GM23338 (cell line): ENCODE measurements around the gene NUB1. TPM values are rescaled to one million over a fixed set of nuclear protein-coding genes. Genes with fewer than 3 reads are reported as not detected.

Experiments
- ATAC-seq: fragments of 200-7000 bp; cut with Tn5 transposase; 3 replicates; pipeline ENCODE4 v1.9.1; 2020
- DNase-seq: peaks from one replicate; pipeline ENCODE4 v3.0.0-alpha.2; 2015; ENCODE audit warnings: low spot score
- H2AFZ ChIP-seq: fragments of 200-600 bp; sonication (generic); 2 replicates; pipeline ENCODE4 v1.8.0; 2016; ENCODE audit warnings: antibody characterized with exemption, mild to moderate bottlenecking, moderate library complexity
- H3F3A ChIP-seq: fragments of 200-600 bp; sonication (generic); replicated peaks from 2 replicates; pipeline ENCODE4 v1.8.0; 2017; ENCODE audit warnings: antibody characterized with exemption, mixed run types, low read depth
- H3K27ac ChIP-seq: fragments of 200-600 bp; sonication (generic); 2 replicates; pipeline ENCODE4 v1.6.1; 2016; ENCODE audit warnings: low read depth
- H3K27me3 ChIP-seq: fragments of 200-600 bp; sonication (generic); 2 replicates; pipeline ENCODE4 v1.8.0; 2016; ENCODE audit warnings: mild to moderate bottlenecking, mixed run types, moderate library complexity; ENCODE audit not compliant: insufficient read depth
- H3K36me3 ChIP-seq: fragments of 200-600 bp; sonication (generic); 2 replicates; pipeline ENCODE4 v1.8.0; 2016; ENCODE audit warnings: mild to moderate bottlenecking; ENCODE audit not compliant: insufficient read depth
- H3K4me1 ChIP-seq: fragments of 200-600 bp; sonication (generic); 2 replicates; pipeline ENCODE4 v1.8.0; 2016; ENCODE audit warnings: mild to moderate bottlenecking, moderate library complexity; ENCODE audit not compliant: insufficient read depth
- H3K4me2 ChIP-seq: fragments of 200-600 bp; sonication (generic); 2 replicates; pipeline ENCODE4 v1.7.1; 2017; ENCODE audit warnings: mixed run types
- H3K4me3 ChIP-seq: fragments of 200-600 bp; sonication (generic); 2 replicates; pipeline ENCODE4 v1.6.1; 2016; ENCODE audit warnings: mixed run types
- H3K79me2 ChIP-seq: fragments of 200-600 bp; sonication (generic); replicated peaks from 2 replicates; pipeline ENCODE4 v1.8.0; 2017; ENCODE audit warnings: mild to moderate bottlenecking; ENCODE audit not compliant: insufficient read depth
- H3K9me2 ChIP-seq: fragments of 200-600 bp; sonication (generic); 2 replicates; pipeline ENCODE4 v1.8.0; 2017; ENCODE audit not compliant: insufficient read depth
- H4K20me1 ChIP-seq: fragments of 200-600 bp; sonication (generic); replicated peaks from 2 replicates; pipeline ENCODE4 v1.8.0; 2017; ENCODE audit warnings: mild to moderate bottlenecking; ENCODE audit not compliant: insufficient read depth
- H3K27ac Mint-ChIP-seq: 2 replicates; pipeline ENCODE4 v1.8.0; 2020; ENCODE audit warnings: inconsistent platforms, mild to moderate bottlenecking, moderate library complexity, mixed read lengths
- H3K27me3 Mint-ChIP-seq: 3 replicates; pipeline ENCODE4 v1.8.0; 2022; ENCODE audit warnings: low read depth, mild to moderate bottlenecking, moderate library complexity, mixed read lengths, inconsistent platforms; ENCODE audit not compliant: insufficient read depth, poor library complexity
- H3K36me3 Mint-ChIP-seq: 3 replicates; pipeline ENCODE4 v1.8.0; 2021; ENCODE audit warnings: low read depth, mild to moderate bottlenecking, inconsistent platforms, moderate library complexity, mixed read lengths
- H3K4me1 Mint-ChIP-seq: 3 replicates; pipeline ENCODE4 v1.8.0; 2020; ENCODE audit warnings: mild to moderate bottlenecking, inconsistent platforms, mixed read lengths
- H3K4me3 Mint-ChIP-seq: 3 replicates; pipeline ENCODE4 v1.8.0; 2021; ENCODE audit warnings: moderate library complexity, mild to moderate bottlenecking, inconsistent platforms, mixed read lengths
- H3K9me3 Mint-ChIP-seq: 3 replicates; pipeline ENCODE4 v1.8.0; 2020; ENCODE audit warnings: moderate library complexity, mild to moderate bottlenecking, inconsistent platforms, mixed read lengths
- CREB1 ChIP-seq: fragments of 250-450 bp; sonication (Bioruptor Pico); IDR thresholded peaks from 2 replicates; pipeline ENCODE4 v1.5.0; 2020; ENCODE audit warnings: low read depth, mild to moderate bottlenecking, moderate library complexity
- POLR2AphosphoS5 ChIP-seq: IDR thresholded peaks from 2 replicates; pipeline ENCODE4 v1.6.1; 2016; ENCODE audit warnings: antibody characterized with exemption, low read depth
- STAT1 ChIP-seq: IDR thresholded peaks from one replicate; pipeline ENCODE4 v1.6.1; 2016; ENCODE audit warnings: antibody characterized with exemption; ENCODE audit not compliant: unreplicated experiment
- polyA plus RNA-seq: library from polyadenylated mRNA; unstranded; fragments of >200 nt; fragmentation: Nextera tagmentation; extraction: Ambion mirVana; gene quantifications from 2 replicates; pipeline ENCODE4 v1.2.1, GENCODE V29; 2016
- total RNA-seq: library from RNA; depleted of rRNA; stranded (reverse); fragments of >200 nt; shearing (Covaris generic); gene quantifications from 2 replicates; pipeline ENCODE4 v1.2.3, GENCODE V29; 2014
- TF ChIP-seq, protein P1 (sequence below): fragments of 250-450 bp; sonication (Bioruptor Pico); IDR thresholded peaks from 2 replicates; pipeline ENCODE4 v1.5.0; 2020; ENCODE audit warnings: mild to moderate bottlenecking, moderate library complexity
- TF ChIP-seq, protein P2 (sequence below), 2 experiments: fragments of 200-600 bp in 1 of 2; sonication (generic) in 1 of 2; conservative IDR thresholded peaks; 2 replicates each; pipeline versions ENCODE4 v1.5.1 to v1.6.1; 2016 to 2017; ENCODE audit warnings: antibody characterized with exemption in 2 of 2, low read depth in 2 of 2, mild to moderate bottlenecking in 2 of 2, moderate library complexity in 1 of 2

The NUB1 gene
- total and polyA plus RNA-seq, 2 experiments from 2014 or later: 31.8 to 42.3 TPM

DNA sequence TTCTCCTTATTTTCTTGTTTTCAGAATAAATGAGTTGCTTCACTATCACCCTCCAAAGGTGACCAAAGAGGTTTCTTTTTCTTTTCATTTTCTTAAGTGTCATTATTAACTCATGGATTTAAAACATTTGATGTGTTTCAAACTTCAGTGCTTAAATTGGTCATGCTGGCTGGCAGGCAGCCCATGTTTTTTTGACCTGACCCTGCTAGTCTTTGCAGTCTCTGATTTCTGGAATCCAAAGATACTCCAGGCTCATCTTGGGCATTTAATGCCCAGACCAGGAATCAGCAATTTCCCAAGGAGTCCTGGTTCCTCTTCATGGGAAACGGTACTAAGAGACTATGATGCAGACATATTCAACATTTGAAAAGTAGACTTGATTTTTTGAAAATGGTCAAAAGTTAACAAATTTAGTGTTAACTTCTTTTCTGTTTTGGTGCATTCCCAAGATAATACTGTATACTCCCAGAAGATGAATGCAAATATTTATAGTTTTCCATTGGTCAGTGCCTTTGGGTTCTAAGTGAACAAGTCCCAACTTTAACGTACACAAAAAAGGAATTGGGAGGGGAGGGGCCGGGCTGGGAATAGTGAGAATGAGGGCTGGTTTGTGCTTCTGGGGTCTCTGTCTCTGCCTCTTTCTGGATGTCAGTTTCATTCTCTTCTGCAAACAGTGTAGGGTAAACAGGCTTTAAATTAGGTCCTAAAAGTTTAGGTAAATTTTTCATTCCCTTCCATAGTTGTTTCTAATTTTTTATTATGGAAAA, 19.8 kb downstream of the NUB1 start:
- no peaks in the 10 kb centered on the region for H3F3A ChIP-seq
- TF ChIP-seq, protein P1, sequence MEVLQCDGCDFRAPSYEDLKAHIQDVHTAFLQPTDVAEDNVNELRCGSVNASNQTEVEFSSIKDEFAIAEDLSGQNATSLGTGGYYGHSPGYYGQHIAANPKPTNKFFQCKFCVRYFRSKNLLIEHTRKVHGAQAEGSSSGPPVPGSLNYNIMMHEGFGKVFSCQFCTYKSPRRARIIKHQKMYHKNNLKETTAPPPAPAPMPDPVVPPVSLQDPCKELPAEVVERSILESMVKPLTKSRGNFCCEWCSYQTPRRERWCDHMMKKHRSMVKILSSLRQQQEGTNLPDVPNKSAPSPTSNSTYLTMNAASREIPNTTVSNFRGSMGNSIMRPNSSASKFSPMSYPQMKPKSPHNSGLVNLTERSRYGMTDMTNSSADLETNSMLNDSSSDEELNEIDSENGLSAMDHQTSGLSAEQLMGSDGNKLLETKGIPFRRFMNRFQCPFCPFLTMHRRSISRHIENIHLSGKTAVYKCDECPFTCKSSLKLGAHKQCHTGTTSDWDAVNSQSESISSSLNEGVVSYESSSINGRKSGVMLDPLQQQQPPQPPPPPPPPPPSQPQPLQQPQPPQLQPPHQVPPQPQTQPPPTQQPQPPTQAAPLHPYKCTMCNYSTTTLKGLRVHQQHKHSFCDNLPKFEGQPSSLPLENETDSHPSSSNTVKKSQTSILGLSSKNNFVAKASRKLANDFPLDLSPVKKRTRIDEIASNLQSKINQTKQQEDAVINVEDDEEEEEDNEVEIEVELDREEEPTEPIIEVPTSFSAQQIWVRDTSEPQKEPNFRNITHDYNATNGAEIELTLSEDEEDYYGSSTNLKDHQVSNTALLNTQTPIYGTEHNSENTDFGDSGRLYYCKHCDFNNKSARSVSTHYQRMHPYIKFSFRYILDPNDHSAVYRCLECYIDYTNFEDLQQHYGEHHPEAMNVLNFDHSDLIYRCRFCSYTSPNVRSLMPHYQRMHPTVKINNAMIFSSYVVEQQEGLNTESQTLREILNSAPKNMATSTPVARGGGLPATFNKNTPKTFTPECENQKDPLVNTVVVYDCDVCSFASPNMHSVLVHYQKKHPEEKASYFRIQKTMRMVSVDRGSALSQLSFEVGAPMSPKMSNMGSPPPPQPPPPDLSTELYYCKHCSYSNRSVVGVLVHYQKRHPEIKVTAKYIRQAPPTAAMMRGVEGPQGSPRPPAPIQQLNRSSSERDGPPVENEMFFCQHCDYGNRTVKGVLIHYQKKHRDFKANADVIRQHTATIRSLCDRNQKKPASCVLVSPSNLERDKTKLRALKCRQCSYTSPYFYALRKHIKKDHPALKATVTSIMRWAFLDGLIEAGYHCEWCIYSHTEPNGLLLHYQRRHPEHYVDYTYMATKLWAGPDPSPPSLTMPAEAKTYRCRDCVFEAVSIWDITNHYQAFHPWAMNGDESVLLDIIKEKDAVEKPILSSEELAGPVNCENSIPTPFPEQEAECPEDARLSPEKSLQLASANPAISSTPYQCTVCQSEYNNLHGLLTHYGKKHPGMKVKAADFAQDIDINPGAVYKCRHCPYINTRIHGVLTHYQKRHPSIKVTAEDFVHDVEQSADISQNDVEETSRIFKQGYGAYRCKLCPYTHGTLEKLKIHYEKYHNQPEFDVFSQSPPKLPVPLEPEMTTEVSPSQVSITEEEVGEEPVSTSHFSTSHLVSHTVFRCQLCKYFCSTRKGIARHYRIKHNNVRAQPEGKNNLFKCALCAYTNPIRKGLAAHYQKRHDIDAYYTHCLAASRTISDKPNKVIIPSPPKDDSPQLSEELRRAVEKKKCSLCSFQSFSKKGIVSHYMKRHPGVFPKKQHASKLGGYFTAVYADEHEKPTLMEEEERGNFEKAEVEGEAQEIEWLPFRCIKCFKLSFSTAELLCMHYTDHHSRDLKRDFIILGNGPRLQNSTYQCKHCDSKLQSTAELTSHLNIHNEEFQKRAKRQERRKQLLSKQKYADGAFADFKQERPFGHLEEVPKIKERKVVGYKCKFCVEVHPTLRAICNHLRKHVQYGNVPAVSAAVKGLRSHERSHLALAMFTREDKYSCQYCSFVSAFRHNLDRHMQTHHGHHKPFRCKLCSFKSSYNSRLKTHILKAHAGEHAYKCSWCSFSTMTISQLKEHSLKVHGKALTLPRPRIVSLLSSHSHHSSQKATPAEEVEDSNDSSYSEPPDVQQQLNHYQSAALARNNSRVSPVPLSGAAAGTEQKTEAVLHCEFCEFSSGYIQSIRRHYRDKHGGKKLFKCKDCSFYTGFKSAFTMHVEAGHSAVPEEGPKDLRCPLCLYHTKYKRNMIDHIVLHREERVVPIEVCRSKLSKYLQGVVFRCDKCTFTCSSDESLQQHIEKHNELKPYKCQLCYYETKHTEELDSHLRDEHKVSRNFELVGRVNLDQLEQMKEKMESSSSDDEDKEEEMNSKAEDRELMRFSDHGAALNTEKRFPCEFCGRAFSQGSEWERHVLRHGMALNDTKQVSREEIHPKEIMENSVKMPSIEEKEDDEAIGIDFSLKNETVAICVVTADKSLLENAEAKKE (CRISPR knock-in tag): no peak
- no peak for TF ChIP-seq POLR2AphosphoS5
- H3K27me3 ChIP-seq: no peaks in the 10 kb centered on the region
- Mint-ChIP-seq H3K27ac (no peak overlapping the region), H3K27me3 (peaks cover 3% of the 10 kb centered on the region), H3K4me3 (no peak overlapping the region), H3K36me3 (peaks cover 50% of the 10 kb centered on the region), H3K9me3 (no peaks in the 10 kb centered on the region), H3K4me1 (peaks cover 7% of the 10 kb centered on the region; the same call in 2 of the 3 replicates)
- ATAC-seq (no peak), DNase-seq (no peak)
- H3K4me1 ChIP-seq: peaks cover under 1% of the 10 kb centered on the region; the same call in 1 of the 2 replicates
- no peaks in the 10 kb centered on the region; the same call in 1 of the 2 replicates for H4K20me1 ChIP-seq
- no peaks in the 10 kb centered on the region for H3K79me2 ChIP-seq
- H3K27ac ChIP-seq: no peak overlapping the region
- H3K4me3 ChIP-seq: no peak overlapping the region
- no peak overlapping the region for H3K4me2 ChIP-seq
- H3K36me3 ChIP-seq: 0 out of 2 replicates have a peak, but pooled peaks cover 10% of the 10 kb centered on the region
- no peak overlapping the region for H2AFZ ChIP-seq
- no peaks in the 10 kb centered on the region for H3K9me2 ChIP-seq

GRCh38 chr7:151363182-151363581, 21.6 kb downstream of the NUB1 start:
- Mint-ChIP-seq H3K27ac (no peak overlapping the region), H3K27me3 (peaks cover 3% of the 10 kb centered on the region), H3K4me1 (peaks cover 10% of the 10 kb centered on the region; the same call in 2 of the 3 replicates), H3K9me3 (no peaks in the 10 kb centered on the region), H3K4me3 (no peak overlapping the region), H3K36me3 (peaks cover 36% of the 10 kb centered on the region)
- Histone ChIP-seq H3K79me2 (no peaks in the 10 kb centered on the region), H3K4me3 (no peak overlapping the region), H2AFZ (no peak overlapping the region), H3K27me3 (no peaks in the 10 kb centered on the region), H4K20me1 (no peaks in the 10 kb centered on the region; the same call in 1 of the 2 replicates), H3K4me1 (peaks cover 6% of the 10 kb centered on the region), H3K9me2 (no peaks in the 10 kb centered on the region), H3K36me3 (0 out of 2 replicates have a peak, but pooled peaks cover 10% of the 10 kb centered on the region), H3K4me2 (no peak overlapping the region), H3K27ac (no peak overlapping the region), H3F3A (0 out of 2 replicates have a peak, but pooled peaks cover 3% of the 10 kb centered on the region)
- ATAC-seq (no peak), DNase-seq (no peak)
- TF ChIP-seq CREB1 (CRISPR knock-in tag): no peak
- no peak for TF ChIP-seq STAT1
- TF ChIP-seq, protein P2, sequence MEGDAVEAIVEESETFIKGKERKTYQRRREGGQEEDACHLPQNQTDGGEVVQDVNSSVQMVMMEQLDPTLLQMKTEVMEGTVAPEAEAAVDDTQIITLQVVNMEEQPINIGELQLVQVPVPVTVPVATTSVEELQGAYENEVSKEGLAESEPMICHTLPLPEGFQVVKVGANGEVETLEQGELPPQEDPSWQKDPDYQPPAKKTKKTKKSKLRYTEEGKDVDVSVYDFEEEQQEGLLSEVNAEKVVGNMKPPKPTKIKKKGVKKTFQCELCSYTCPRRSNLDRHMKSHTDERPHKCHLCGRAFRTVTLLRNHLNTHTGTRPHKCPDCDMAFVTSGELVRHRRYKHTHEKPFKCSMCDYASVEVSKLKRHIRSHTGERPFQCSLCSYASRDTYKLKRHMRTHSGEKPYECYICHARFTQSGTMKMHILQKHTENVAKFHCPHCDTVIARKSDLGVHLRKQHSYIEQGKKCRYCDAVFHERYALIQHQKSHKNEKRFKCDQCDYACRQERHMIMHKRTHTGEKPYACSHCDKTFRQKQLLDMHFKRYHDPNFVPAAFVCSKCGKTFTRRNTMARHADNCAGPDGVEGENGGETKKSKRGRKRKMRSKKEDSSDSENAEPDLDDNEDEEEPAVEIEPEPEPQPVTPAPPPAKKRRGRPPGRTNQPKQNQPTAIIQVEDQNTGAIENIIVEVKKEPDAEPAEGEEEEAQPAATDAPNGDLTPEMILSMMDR (conservative IDR thresholded peaks at IDR 0.05; ENCODE audit: low read depth in 2 of 2): no peak
